Measurements from ENCODE around the gene EPHX1.

Gene EPHX1

GRCh38 chr1:225844236-225845061, 34.5 kb downstream of the EPHX1 start:
- no peak for DNase-seq

GRCh38 chr1:225845097-225845496, 35.2 kb downstream of the EPHX1 start:
- DNase-seq: no peak

- DNase-seq: peak in 1 of 2 donors; percentile 25
Observed at GRCh38 chr1:225845571-225846259, 35.8 kb downstream of the EPHX1 start.

GRCh38 chr1:225846331-225847310, 36.7 kb downstream of the EPHX1 start:
- no peak for DNase-seq

- DNase-seq: no peak
Observed at GRCh38 chr1:225847610-225848009, 37.7 kb downstream of the EPHX1 start.

- no peak for DNase-seq
Observed at GRCh38 chr1:225848030-225848955, 38.4 kb downstream of the EPHX1 start.

GRCh38 chr1:225849925-225850324, 40.0 kb downstream of the EPHX1 start:
- DNase-seq: no peak

- no peak for DNase-seq
Observed at GRCh38 chr1:225850370-225850769, 40.4 kb downstream of the EPHX1 start.

- DNase-seq: no peak
Observed at GRCh38 chr1:225851805-225852204, 41.9 kb downstream of the EPHX1 start.

- DNase-seq: no peak
Observed at GRCh38 chr1:225852413-225853124, 42.6 kb downstream of the EPHX1 start.

GRCh38 chr1:225853441-225853840, 43.5 kb downstream of the EPHX1 start:
- DNase-seq: no peak

- no peak for DNase-seq
Observed at GRCh38 chr1:225855503-225856300, 45.8 kb downstream of the EPHX1 start.

GRCh38 chr1:225857256-225857655, 47.3 kb downstream of the EPHX1 start:
- DNase-seq: no peak

GRCh38 chr1:225859151-225859550, 49.2 kb downstream of the EPHX1 start:
- no peak for DNase-seq

- DNase-seq: no peak
Observed at GRCh38 chr1:225860107-225860506, 50.2 kb downstream of the EPHX1 start.

- no peak for DNase-seq
Observed at GRCh38 chr1:225860876-225861441, 51.0 kb downstream of the EPHX1 start.

- DNase-seq: no peak
Observed at GRCh38 chr1:225861834-225862580, 52.1 kb downstream of the EPHX1 start.

GRCh38 chr1:225862581-225862950, 52.6 kb downstream of the EPHX1 start:
- DNase-seq: no peak

GRCh38 chr1:225863167-225863566, 53.2 kb downstream of the EPHX1 start:
- DNase-seq: no peak
